ENCODE measurements around the gene MROH7.

- TF ChIP-seq CTCF (IDR thresholded peaks at IDR 0.05), result no peak
- TF ChIP-seq POLR2A (IDR thresholded peaks at IDR 0.05), result no peak
- no peak for TF ChIP-seq POLR2AphosphoS5 (IDR thresholded peaks at IDR 0.05)
These were observed 22.8 kb downstream of the MROH7 start for GRCh38 chr1:54664364-54664763.
